HG03108 (cell line): Measurements from ENCODE around the gene ENG.

Experiments used
- ATAC-seq: cut with Tn5 transposase; IDR thresholded peaks from one replicate; pipeline ENCODE4 v1.9.1; 2021; ENCODE audit warnings: moderate library complexity; ENCODE audit not compliant: unreplicated experiment

The ENG gene

GRCh38 chr9:127866535-127866934, 12.1 kb upstream of the ENG start:
- ATAC-seq = no peak

DNA sequence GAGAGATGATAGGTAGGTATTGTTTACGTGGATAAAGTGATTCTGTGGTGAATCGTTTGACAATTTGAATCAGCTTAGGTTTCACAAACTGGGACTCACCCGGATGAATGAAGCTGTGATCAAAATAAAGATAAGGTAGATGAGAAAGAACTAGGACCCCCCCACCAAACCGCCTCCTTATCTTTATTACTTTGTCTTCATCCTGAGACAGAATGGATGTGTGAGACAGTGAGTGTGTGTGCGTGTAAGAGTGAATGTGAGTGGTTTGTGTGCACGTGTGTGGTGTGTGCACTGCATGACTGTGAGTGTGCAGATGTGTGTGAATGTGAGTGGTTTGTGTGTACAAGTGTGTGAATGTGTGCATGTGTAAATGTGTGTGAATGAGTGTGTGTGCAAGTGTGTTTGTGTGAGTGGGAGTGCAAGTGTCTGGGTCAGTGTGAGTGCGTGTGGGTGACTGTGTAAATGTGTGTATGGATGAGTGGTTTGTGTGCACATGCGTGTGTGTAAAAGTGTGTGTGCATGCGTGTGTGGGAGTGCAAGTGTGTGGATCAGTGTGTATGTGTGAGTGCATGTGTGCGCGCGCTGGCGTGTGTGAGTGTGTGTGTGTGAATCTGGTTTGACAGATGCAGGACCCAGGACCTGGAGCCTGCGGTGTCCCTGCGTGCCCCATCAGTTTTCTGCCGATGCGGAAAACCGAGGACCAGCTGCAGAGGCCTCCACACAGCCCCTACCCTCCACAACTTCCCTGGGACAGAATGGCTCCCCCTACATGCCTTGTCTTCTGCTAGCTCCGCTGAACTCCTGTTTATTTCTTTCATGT, 11.4 kb upstream of the ENG start:
- no peak for ATAC-seq

DNA sequence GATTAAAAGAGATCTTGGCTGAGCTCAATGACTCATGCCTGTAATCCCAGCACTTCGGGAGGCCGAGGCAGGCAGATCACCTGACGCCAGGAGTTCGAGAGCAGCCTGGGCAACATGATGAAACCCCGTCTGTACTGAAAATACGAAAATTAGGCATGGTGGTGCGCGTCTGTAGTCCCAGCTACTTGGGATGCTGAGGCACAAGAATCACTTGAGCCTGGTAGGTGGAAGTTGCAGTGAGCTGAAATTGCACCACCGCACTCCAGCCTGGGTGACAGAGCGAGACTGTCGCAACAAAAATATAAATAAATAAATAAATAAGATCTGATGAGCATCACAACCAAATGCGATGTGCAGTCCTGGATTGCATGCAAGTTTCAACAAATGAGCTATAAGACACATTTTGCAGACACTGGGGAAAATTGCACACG, 8.7 kb upstream of the ENG start:
- ATAC-seq = no peak

- peak; percentile 42 for ATAC-seq
Observed at GRCh38 chr9:127862075-127863011, 7.9 kb upstream of the ENG start.

GRCh38 chr9:127860779-127861178, 6.3 kb upstream of the ENG start:
- no peak for ATAC-seq

DNA sequence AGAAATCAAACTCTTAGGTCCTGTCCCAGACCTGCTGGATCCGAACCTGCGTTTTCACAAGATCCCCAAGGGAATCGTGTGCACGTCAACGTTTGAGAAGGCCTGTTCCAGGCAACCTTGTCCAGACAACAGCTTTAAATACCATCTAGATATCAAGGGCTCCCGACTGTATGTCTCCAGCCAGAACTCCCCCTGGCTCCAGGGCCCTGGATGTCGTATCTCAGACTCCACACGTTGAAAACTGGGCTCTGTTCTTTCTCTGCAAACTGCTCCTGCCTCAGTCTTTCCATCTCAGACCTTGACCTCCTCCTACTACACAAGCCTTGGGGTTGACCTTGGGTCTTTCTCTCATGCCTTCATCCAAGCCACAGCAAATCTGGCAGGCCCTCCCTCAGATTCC, 5.8 kb upstream of the ENG start:
- ATAC-seq = no peak

DNA sequence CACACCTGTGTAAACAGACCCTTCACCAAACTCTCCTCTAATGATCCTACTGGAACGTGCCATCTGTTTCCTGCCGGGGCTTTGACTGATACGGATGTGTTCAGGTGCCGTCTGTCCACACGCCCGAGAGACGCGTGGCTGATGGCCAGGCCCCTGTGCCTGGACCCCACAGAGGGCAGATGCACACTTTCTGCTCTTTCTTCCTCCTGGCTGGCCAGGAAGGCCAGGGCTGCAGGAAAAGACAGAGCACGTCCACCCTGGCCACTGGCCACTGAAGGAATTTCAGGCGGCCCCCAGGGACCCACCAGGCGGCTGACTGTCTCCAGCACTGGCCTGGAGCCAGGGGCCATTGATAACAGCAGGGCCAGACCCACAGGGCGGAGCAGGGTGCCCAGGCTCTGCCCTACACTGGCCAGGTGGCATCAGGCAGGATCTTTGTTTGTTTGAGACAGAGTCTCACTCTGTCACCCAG, 3.6 kb upstream of the ENG start:
- no peak for ATAC-seq

DNA sequence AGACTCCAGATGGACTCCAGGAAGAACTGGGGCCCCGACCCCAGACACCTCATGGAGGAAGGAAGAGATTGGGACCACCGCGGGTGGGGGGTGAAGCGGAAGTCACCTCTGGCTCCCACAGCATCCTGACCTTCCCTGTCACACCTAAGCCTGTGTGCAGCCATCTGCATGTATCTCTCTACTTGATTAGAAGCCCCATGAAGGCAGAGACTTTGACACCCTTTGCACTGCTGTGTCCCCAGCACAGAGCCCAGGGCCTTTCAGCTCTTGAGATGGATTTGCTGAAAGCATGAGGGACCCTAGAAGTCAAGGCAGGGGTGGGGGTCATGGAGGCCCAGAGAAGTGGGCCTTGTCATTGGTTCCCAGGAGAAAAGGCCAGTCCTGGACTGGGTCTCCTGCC, 2.8 kb upstream of the ENG start:
- ATAC-seq = no peak

DNA sequence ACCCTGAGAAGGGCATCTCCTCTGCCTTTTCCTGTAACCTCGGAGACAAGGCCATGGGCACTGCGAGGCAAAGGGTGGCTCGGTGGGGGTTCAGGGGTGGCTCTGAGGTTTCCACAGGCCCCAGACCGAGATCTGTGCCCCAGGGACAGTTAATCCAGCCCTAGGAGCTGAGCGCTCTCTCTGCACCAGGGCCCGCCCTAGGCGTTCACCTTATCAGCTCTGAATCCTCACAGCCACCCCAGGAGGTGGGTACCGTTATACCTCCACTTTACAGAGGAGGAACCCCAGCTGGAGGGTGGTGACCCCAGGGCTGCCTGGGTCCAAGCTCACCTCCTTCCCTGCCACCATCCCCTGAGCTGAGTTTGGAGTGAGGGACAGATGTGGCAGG, 2.3 kb upstream of the ENG start:
- no peak for ATAC-seq

- ATAC-seq = no peak
Observed at GRCh38 chr9:127856094-127856728, 1.8 kb upstream of the ENG start.

- ATAC-seq = no peak
Observed at GRCh38 chr9:127855522-127855921, 1.1 kb upstream of the ENG start.

GRCh38 chr9:127854960-127855359, 502 bp upstream of the ENG start:
- no peak for ATAC-seq

- no peak for ATAC-seq
Observed at GRCh38 chr9:127853312-127854183, 910 bp downstream of the ENG start.

GRCh38 chr9:127852829-127853228, 1.6 kb downstream of the ENG start:
- no peak for ATAC-seq

- ATAC-seq = no peak
Observed at GRCh38 chr9:127850286-127850830, 4.1 kb downstream of the ENG start.

DNA sequence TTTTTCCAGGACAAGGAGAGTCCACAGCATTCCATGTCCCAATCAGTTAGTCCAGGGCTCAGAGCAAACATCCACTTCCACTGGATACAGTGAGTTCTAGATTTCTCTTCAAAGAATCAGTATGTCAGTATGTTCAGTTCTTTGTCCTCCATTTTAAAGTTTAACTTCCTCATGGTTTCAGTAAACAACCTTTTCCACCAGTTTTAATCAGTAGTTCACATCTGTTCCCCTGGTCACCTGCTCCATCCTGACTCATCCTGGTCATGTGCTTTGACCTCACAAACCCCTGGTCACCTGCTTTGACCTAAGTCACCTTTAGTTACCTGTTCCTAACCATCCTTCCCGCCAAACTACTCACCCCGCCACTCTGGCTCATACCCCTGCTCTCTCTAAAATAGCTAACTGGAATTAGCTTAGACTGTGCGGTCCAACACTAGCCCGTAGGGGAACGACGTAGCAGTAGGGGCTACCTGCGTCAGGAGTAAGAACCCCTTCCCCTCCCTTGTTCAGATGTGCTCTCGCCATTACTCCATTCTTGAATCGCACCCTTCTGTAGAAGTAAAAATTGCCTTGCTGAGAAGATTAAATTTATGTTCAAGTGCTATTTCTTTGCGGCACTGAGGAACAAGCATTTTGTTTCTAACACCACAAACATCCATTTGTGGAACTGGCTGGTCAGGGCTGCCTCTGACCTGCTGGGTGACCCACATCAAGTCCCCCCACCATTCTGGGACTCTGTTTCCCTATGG, 5.5 kb downstream of the ENG start:
- no peak for ATAC-seq

GRCh38 chr9:127847833-127848755, 6.4 kb downstream of the ENG start:
- ATAC-seq = no peak

DNA sequence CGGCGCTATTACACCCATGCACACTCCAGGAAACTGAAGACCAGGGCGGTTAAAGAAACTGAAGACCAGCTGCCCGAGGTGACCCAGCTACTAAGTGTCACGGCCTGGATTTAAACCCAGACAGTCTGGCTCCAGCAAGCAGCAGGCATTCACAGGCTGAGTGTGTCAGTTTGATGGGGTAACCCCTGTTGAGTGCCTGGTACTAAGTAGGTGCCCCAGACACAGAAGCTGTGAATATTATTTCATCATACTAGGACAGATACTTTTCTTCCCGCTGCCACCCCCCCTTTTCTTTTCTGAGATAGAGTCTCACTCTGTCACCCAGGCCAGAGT, 7.3 kb downstream of the ENG start:
- no peak for ATAC-seq
